Trophoblast cell (in vitro differentiated cells and primary cell): ENCODE measurements around the gene KIF18B.

ENCODE experiments used
- DNase-seq, 2 donors: peaks; one replicate each; pipeline ENCODE4 v3.0.0-alpha.2; 2016
- H2AFZ ChIP-seq: 2 replicates; pipeline ENCODE4 v1.6.1; 2013; ENCODE audit warnings: low read length, moderate library complexity, mild to moderate bottlenecking; ENCODE audit not compliant: insufficient read depth, poor library complexity
- H2AK5ac ChIP-seq: 2 replicates; pipeline ENCODE4 v1.6.1; 2013; ENCODE audit warnings: mild to moderate bottlenecking, low read length
- H2BK120ac ChIP-seq: 2 replicates; pipeline ENCODE4 v1.6.1; 2013; ENCODE audit warnings: low read length, mild to moderate bottlenecking, moderate library complexity; ENCODE audit not compliant: insufficient read depth, poor library complexity
- H2BK12ac ChIP-seq: 2 replicates; pipeline ENCODE4 v1.6.1; 2013; ENCODE audit warnings: mild to moderate bottlenecking, low read length, moderate library complexity
- H2BK5ac ChIP-seq: 2 replicates; pipeline ENCODE4 v1.6.1; 2013; ENCODE audit warnings: low read length, low read depth, moderate library complexity, mild to moderate bottlenecking; ENCODE audit not compliant: poor library complexity
- H3K14ac ChIP-seq: 2 replicates; pipeline ENCODE4 v1.6.1; 2013; ENCODE audit warnings: mild to moderate bottlenecking, low read length
- H3K18ac ChIP-seq: 2 replicates; pipeline ENCODE4 v1.6.1; 2013; ENCODE audit warnings: mild to moderate bottlenecking, low read length
- H3K23ac ChIP-seq: 2 replicates; pipeline ENCODE4 v1.6.1; 2013; ENCODE audit warnings: low read length
- H3K27ac ChIP-seq: 2 replicates; pipeline ENCODE4 v1.5.1; 2013; ENCODE audit warnings: low read depth, mild to moderate bottlenecking, inconsistent platforms, low read length, moderate library complexity
- H3K27me3 ChIP-seq: 2 replicates; pipeline ENCODE4 v1.6.1; 2013; ENCODE audit warnings: inconsistent platforms, mild to moderate bottlenecking, low read length, moderate library complexity; ENCODE audit not compliant: insufficient read depth
- H3K36me3 ChIP-seq, 2 experiments: 1 replicate in 1 of 2; 2 replicates in 1 of 2; pipeline ENCODE4 v1.6.1; 2013; ENCODE audit warnings: low read length in 2 of 2, mild to moderate bottlenecking in 2 of 2, moderate library complexity in 1 of 2; ENCODE audit not compliant: insufficient read depth in 2 of 2, control insufficient read depth in 1 of 2
- H3K4ac ChIP-seq: 2 replicates; pipeline ENCODE4 v1.6.1; 2013; ENCODE audit warnings: low read depth, mild to moderate bottlenecking, low read length, moderate library complexity
- H3K4me1 ChIP-seq, 2 experiments: 1 replicate in 1 of 2; 2 replicates in 1 of 2; pipeline ENCODE4 v1.6.1; 2013; ENCODE audit warnings: low read length in 2 of 2, mild to moderate bottlenecking in 2 of 2, moderate library complexity in 1 of 2; ENCODE audit not compliant: insufficient read depth in 2 of 2, control insufficient read depth in 1 of 2
- H3K4me2 ChIP-seq: 2 replicates; pipeline ENCODE4 v1.6.1; 2013; ENCODE audit warnings: inconsistent platforms, mild to moderate bottlenecking, low read length, moderate library complexity
- H3K4me3 ChIP-seq: 2 replicates; pipeline ENCODE4 v1.5.1; 2013; ENCODE audit warnings: mild to moderate bottlenecking, low read depth, low read length, inconsistent platforms
- H3K79me1 ChIP-seq: one replicate; pipeline ENCODE4 v1.6.1; 2013; ENCODE audit warnings: low read length
- H3K79me2 ChIP-seq: 2 replicates; pipeline ENCODE4 v1.6.1; 2013; ENCODE audit warnings: low read length, mild to moderate bottlenecking; ENCODE audit not compliant: control insufficient read depth, insufficient read depth, poor library complexity
- H3K9ac ChIP-seq: 2 replicates; pipeline ENCODE4 v1.6.1; 2013; ENCODE audit warnings: mild to moderate bottlenecking, low read length
- H3K9me3 ChIP-seq: 2 replicates; pipeline ENCODE4 v1.6.1; 2013; ENCODE audit warnings: low read depth, mild to moderate bottlenecking, control low read depth, inconsistent platforms, low read length; ENCODE audit not compliant: insufficient read depth
- H4K12ac ChIP-seq: 2 replicates; pipeline ENCODE4 v1.6.1; 2013; ENCODE audit warnings: low read depth, mild to moderate bottlenecking, low read length, moderate library complexity
- H4K8ac ChIP-seq: 2 replicates; pipeline ENCODE4 v1.6.1; 2013; ENCODE audit warnings: low read depth, mild to moderate bottlenecking, low read length, moderate library complexity
- H4K91ac ChIP-seq: one replicate; pipeline ENCODE4 v1.6.1; 2013; ENCODE audit warnings: low read depth, mild to moderate bottlenecking, low read length, moderate library complexity
- WGBS: extraction: QIAGEN DNeasy Blood & Tissue Kit; methylation state at CpG from one replicate; pipeline ENCODE4 v1.1.7; 2013; ENCODE audit warnings: missing lambda C conversion rate; ENCODE audit not compliant: insufficient read length, insufficient coverage; ENCODE audit errors: extremely low coverage; 5-methylcytosine and 5-hydroxymethylcytosine counted together

The KIF18B gene

DNA sequence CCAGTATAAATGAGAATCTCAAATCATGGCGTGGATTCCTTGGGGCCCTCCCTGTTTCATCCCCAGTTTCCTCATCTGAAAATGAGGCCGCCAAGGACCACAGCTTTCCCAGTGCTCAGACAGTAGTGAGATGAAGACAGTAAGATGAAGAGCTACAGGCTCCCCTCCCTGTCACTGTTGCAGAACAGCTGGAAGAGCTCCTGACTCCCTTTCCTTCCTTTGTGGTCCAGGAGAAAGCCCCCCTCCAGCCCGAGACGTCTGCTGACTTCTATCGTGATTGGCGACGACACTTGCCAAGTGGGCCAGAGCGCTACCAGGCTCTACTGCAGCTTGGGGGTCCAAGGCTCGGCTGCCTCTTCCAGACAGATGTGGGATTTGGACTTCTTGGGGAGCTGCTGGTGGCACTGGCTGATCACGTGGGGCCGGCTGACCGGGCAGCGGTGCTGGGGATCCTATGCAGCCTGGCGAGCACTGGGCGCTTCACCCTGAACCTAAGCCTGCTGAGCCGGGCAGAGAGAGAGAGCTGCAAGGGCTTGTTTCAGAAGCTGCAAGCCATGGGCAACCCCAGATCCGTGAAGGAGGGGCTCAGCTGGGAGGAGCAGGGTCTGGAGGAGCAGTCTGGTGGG, 45.3 kb downstream of the KIF18B start:
- H2BK120ac ChIP-seq, result no peak overlapping the region
- no peak for DNase-seq
- no CpG with 5 or more reads among the region's 17 CpGs for WGBS

DNA sequence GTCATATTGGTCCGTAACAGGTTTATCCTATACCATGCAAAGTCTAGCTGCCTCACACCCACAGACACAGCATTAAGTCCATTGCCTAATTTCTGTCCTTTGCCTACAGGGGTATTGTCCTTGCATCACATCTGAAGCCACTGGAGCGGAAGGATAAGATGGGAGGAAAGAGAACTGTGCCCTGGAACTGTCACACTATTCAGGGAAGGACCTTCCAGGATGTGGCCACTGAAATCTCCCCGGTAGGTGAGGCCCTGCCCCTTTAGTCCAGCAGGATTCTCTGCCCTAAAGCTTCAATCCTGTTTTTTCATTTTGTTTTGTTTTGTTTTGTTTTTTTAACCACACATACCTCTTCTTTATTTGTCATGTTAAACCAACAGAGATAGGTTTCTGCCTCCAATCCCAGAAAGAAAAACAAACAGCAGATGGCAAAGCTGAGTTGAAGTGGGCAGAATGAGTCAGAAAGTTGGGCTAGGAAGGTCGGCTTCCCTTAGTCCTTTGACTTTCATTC, 46.1 kb downstream of the KIF18B start:
- Histone ChIP-seq H3K79me2 (peaks cover 1% of the 10 kb centered on the region), H3K36me3 (no peaks in the 10 kb centered on the region), H2BK12ac (no peak overlapping the region), H4K8ac (no peak overlapping the region), H3K4ac (no peak overlapping the region), H3K14ac (no peak overlapping the region), H3K9me3 (no peaks in the 10 kb centered on the region), H3K27ac (no peak overlapping the region), H3K4me1 (peaks cover 2 to 8% of the 10 kb centered on the region in 2 experiments), H3K23ac (peak overlapping the region; percentile 27), H2AK5ac (no peak overlapping the region), H2AFZ (no peak overlapping the region), H2BK5ac (no peak overlapping the region), H4K12ac (no peak overlapping the region), H3K4me3 (no peak overlapping the region), H3K4me2 (no peak overlapping the region), H3K27me3 (no peaks in the 10 kb centered on the region), H3K79me1 (peaks cover 6% of the 10 kb centered on the region), H4K91ac (no peak overlapping the region), H2BK120ac (no peak overlapping the region), H3K9ac (no peak overlapping the region), H3K18ac (no peak overlapping the region)
- no CpG with 5 or more reads among the region's 4 CpGs for WGBS
- DNase-seq, result no peak

More for the DNA sequence above, 45.3 kb downstream of the KIF18B start:
- H3K9ac ChIP-seq, result no peak overlapping the region
- H3K4ac ChIP-seq, result no peak overlapping the region
- peaks cover 1% of the 10 kb centered on the region for H3K79me2 ChIP-seq
- H3K9me3 ChIP-seq, result no peaks in the 10 kb centered on the region
- no peak overlapping the region for H2BK12ac ChIP-seq
- H4K8ac ChIP-seq, result no peak overlapping the region
- H3K27me3 ChIP-seq, result no peaks in the 10 kb centered on the region
- peaks cover 6% of the 10 kb centered on the region for H3K79me1 ChIP-seq
- no peak overlapping the region for H3K4me2 ChIP-seq
- no peak overlapping the region for H3K23ac ChIP-seq
- peaks cover 2 to 8% of the 10 kb centered on the region in 2 experiments for H3K4me1 ChIP-seq
- H4K12ac ChIP-seq, result no peak overlapping the region
- no peak overlapping the region for H3K27ac ChIP-seq
- H2AFZ ChIP-seq, result no peak overlapping the region
- H2BK5ac ChIP-seq, result no peak overlapping the region
- H3K18ac ChIP-seq, result no peak overlapping the region
- H3K36me3 ChIP-seq, result no peaks in the 10 kb centered on the region
- H3K14ac ChIP-seq, result no peak overlapping the region
- no peak overlapping the region for H4K91ac ChIP-seq
- H3K4me3 ChIP-seq, result no peak overlapping the region
- H2AK5ac ChIP-seq, result no peak overlapping the region

DNA sequence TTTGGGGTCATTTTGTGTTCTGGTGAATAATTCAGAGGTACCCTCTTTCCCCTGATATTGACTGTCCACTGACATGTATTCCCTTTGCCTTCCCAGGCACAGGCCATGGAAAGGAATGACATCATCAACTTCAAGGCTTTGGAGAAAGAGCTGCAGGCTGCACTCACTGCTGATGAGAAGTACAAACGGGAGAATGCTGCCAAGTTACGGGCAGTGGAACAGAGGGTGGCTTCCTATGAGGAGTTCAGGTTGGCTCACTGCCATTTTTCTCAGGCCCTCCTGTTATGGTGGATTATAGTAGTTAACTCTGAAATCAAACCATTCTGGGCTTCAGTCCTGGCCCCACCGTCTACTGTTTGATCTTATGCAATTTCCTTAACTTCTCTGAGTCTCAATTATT, 46.7 kb downstream of the KIF18B start:
- Histone ChIP-seq H3K27me3 (no peaks in the 10 kb centered on the region), H3K4me1 (peaks cover 2 to 4% of the 10 kb centered on the region in 2 experiments), H3K4me3 (no peak overlapping the region), H2BK5ac (no peak overlapping the region), H4K8ac (no peak overlapping the region), H3K9ac (no peak overlapping the region), H3K9me3 (no peaks in the 10 kb centered on the region), H3K18ac (no peak overlapping the region), H3K23ac (no peak overlapping the region), H2BK12ac (no peak overlapping the region), H3K27ac (no peak overlapping the region), H4K12ac (no peak overlapping the region), H4K91ac (no peak overlapping the region), H3K79me1 (peaks cover 6% of the 10 kb centered on the region), H3K14ac (no peak overlapping the region), H3K79me2 (peaks cover 1% of the 10 kb centered on the region), H2AFZ (no peak overlapping the region), H3K4ac (no peak overlapping the region), H2AK5ac (no peak overlapping the region), H2BK120ac (no peak overlapping the region), H3K4me2 (no peak overlapping the region), H3K36me3 (no peaks in the 10 kb centered on the region)
- no CpG with 5 or more reads among the region's 3 CpGs for WGBS
- DNase-seq, result no peak

DNA sequence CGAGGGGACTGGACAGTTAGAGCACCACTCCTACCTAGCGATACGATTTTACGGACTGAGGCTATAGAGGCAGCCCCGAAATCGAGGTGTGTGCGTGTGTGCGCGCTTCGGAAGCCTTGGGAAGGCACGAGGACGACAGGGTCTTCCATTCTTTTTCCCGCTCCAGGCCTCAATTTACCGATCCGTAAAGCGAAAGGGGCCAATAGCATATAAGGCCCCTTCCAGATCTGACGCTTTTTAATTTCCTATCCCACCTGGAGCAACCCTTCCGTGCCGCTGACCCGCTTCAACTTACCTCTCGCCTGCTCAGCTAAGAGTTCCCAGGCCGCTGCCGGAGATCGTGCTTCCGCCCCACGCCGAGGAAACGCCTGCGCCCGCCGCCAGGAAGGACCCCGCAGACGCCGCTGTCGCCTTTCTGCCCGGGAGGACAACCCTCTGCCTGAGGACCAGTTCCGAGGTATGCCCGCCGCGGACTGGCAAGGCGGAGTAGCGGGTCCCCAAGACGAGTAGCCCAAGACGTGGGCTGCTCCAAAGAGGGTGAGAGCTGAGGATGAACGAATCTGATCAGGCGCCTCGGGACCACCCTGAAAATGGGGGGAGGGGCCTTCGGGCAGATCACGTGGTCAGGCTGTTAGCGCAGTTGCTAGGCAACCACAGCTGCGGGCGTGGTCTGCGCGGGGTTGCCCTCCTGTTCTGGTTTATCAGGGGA, 48.3 kb downstream of the KIF18B start, which contains the start of gene EFTUD2:
Gene EFTUD2, minus strand, starts transcription at position 372 of the 709 bp plus-strand sequence. CDS start 4,924 bp downstream, outside the sequence.
- no CpG with 5 or more reads among the region's 54 CpGs for WGBS
- Histone ChIP-seq H3K9ac (peak within 1 kb of the TSS; percentile 75), H2BK5ac (peak within 1 kb of the TSS; percentile 98)

More for the DNA sequence above, 48.3 kb downstream of the KIF18B start, which contains the start of gene EFTUD2:
- Histone ChIP-seq H3K23ac (no peak within 1 kb of the TSS), H3K79me1 (peaks cover 6% of the 10 kb centered on the region), H3K27me3 (no peaks in the 10 kb centered on the region), H3K14ac (peak within 1 kb of the TSS; percentile 72), H3K27ac (peak within 1 kb of the TSS; percentile 63), H3K36me3 (no peaks in the 10 kb centered on the region), H2AK5ac (no peak within 1 kb of the TSS), H3K18ac (peak within 1 kb of the TSS; percentile 68), H2AFZ (peak within 1 kb of the TSS; percentile 74), H4K8ac (peak within 1 kb of the TSS; percentile 89), H3K4ac (peak within 1 kb of the TSS; percentile 86), H3K9me3 (no peaks in the 10 kb centered on the region), H3K4me2 (peak within 1 kb of the TSS; percentile 93), H2BK120ac (peak within 1 kb of the TSS; percentile 82), H4K91ac (peak within 1 kb of the TSS; percentile 96), H3K4me1 (peaks cover 2% of the 10 kb centered on the region in 2 experiments), H3K4me3 (peak within 1 kb of the TSS; percentile 84), H4K12ac (peak within 1 kb of the TSS; percentile 57), H3K79me2 (peaks cover 1% of the 10 kb centered on the region), H2BK12ac (no peak within 1 kb of the TSS)
- DNase-seq, result peak; percentile 78 to 89
